Small intestine (tissue), 7 donors: ENCODE results near the gene CEP295NL. TPM values are rescaled to one million over a fixed set of nuclear protein-coding genes. Genes with fewer than 3 reads are reported as not detected.
A peak's percentile ranks its signal among the peaks of the same experiment; 100 is the strongest.
"Not testable (repeated sequence)": the region's sequence is repeated elsewhere in the genome, so short reads cannot be mapped to it uniquely, and the experiment has no call there.

ENCODE experiments used
- DNase-seq, 2 donors: peaks; one replicate each; pipeline versions ENCODE4 v3.0.0 to v3.0.0-alpha.2; 2013
- FAIRE-seq: peaks from 2 replicates; lab custom pipeline; 2012; peaks lifted over from hg19 to GRCh38; lab: Jason Lieb, UNC
- H3K27ac ChIP-seq, 3 donors: one replicate each; pipeline ENCODE4 v1.5.1; 2013; ENCODE audit warnings: low read length in 2 of 3, mild to moderate bottlenecking in 2 of 3, control low read depth in 1 of 3, inconsistent platforms in 1 of 3, low read depth in 1 of 3, moderate library complexity in 1 of 3
- H3K27me3 ChIP-seq, 3 donors: one replicate each; pipeline ENCODE4 v1.6.1; 2013; ENCODE audit warnings: low read length in 3 of 3, inconsistent platforms in 1 of 3; ENCODE audit not compliant: control insufficient read depth in 3 of 3, insufficient read depth in 3 of 3
- H3K36me3 ChIP-seq, 3 donors: one replicate each; pipeline ENCODE4 v1.6.1; 2013; ENCODE audit warnings: low read length in 3 of 3, inconsistent platforms in 1 of 3, low read depth in 1 of 3, mild to moderate bottlenecking in 1 of 3, moderate library complexity in 1 of 3; ENCODE audit not compliant: control insufficient read depth in 3 of 3, insufficient read depth in 2 of 3
- H3K4me1 ChIP-seq, 3 donors: one replicate each; pipeline ENCODE4 v1.6.1; 2013; ENCODE audit warnings: low read length in 2 of 3, inconsistent platforms in 1 of 3, low read depth in 1 of 3, mild to moderate bottlenecking in 1 of 3, moderate library complexity in 1 of 3; ENCODE audit not compliant: control insufficient read depth in 3 of 3, insufficient read depth in 2 of 3
- H3K4me3 ChIP-seq, 3 donors: one replicate each; pipeline ENCODE4 v1.5.1; 2013; ENCODE audit warnings: low read length in 3 of 3, control low read depth in 1 of 3, inconsistent platforms in 1 of 3, low read depth in 1 of 3, mild to moderate bottlenecking in 1 of 3, moderate library complexity in 1 of 3
- H3K9me3 ChIP-seq, 2 donors: one replicate each; pipeline ENCODE4 v1.6.1; 2013; ENCODE audit warnings: low read depth in 1 of 2, low read length in 1 of 2; ENCODE audit not compliant: control insufficient read depth in 2 of 2, insufficient read depth in 1 of 2
- WGBS, 3 donors: extraction: QIAGEN DNeasy Blood & Tissue Kit; methylation state at CpG; one replicate each; pipeline ENCODE4 v1.1.7; 2013; 5-methylcytosine and 5-hydroxymethylcytosine counted together
- polyA plus RNA-seq, 4 donors: library from polyadenylated mRNA; stranded (reverse) in 3 of 4; unstranded in 1 of 4; fragments of 200-250 nt in 3 of 4; fragments of 120-200 nt in 1 of 4; gene quantifications; one replicate each; pipeline versions ENCODE4 v1.2.1 to v1.2.3, GENCODE V29; 2013
- donor health status: healthy with polysubstance abuse.
- donor health status: control.
- donor health status: control.
- donor health status: Bipolar disorder and iron deficiency.
- donor health status: healthy.

Gene CEP295NL
- polyA plus RNA-seq, 4 donors: 0.25 to 0.28 TPM; not detected in 2

DNA sequence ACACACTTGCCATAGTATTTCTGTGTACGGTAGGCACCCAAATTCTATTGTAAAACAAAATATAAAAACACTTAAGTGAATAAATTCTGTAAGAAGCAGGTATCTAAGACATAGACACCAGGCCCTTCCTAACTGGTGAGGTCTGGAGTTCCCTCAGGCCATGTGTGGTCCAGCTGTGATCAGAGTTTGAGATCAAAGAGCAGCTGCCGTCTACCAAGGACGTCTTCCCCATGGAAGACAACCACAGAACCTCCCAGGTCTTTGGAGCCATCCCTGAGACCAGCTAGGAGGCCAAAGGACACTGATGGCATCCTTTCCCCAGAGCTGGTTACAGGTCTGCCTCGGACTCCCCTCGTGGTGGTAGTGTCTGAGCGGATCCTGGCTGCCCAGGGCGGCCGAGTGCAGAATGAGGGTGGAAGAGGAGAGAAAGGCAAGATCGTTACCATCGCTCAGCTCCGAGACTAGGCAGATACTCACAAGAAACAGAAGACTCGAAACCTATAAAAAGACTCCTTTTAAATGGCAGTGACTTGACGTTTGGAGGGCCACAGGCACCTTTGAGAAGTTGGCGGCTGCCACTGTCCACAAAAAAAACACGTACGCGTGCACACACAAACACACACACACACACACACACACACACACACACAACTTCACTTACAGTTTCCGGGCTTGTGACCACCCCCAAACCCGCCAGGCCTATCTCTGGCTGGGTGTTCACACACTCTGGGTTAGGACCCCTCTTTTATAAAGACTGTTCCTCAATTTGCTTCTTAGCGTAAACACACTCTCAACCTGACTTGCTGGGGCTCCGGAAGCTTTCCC lies 14.7 kb upstream of the CEP295NL start:
- WGBS, 3 donors: 71 to 82% (median 78%) methylated on average over 21 of the region's 21 CpGs
- Histone ChIP-seq H3K4me3 (no peak overlapping the region), H3K27ac (peak overlapping the region in 1 of 3 donors; percentile 40)

DNA sequence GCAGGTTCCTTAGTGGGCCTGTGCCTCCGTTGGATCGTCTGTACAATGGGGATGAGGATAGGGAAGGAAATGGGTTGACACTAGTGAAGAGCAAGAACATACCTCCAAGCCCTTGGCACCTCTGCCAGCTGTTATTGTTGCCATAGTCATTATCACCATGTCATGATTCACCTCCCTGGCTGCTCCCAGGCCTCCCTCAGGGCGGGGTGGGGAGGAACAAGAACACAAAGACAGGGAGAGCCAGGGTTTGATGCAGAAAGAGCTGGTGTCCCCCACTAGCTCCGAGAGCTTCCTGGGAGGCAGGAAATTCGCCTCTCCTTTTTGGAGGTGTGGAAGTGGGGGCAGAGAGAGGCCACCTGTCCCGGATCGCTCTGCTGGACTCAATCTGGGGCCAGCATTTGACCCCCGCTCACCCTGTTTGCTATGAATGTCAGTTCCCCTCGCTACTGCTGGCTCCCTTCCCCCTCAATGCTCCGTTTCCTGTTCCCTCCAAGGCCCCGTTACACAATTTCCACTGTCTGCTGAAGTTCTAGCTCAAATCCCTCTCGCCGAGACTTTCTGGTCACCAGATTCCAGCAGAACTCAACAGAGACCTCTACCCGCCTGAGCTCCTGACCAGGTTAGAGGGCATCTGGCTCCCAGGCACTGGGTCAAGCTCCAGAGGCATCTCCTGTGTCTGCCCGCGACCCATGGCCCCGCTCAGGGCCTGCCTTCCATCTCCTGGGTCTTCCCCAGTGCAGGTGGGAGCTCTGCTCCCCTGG lies 13.1 kb upstream of the CEP295NL start:
- FAIRE-seq: no peak
- peaks cover 0 to 24% (median 12%) of the 10 kb centered on the region in 3 donors for H3K4me1 ChIP-seq
- peaks cover 0 to 38% (median 0%) of the 10 kb centered on the region in 3 donors for H3K36me3 ChIP-seq
- no peaks in the 10 kb centered on the region for H3K27me3 ChIP-seq
- peak overlapping the region; percentile 17 to 86 (median 28) for H3K27ac ChIP-seq
- H3K9me3 ChIP-seq: no peaks in the 10 kb centered on the region
- WGBS, 3 donors: 51 to 74% (median 72%) methylated on average over 16 to 17 of the region's 17 CpGs
- no peak overlapping the region for H3K4me3 ChIP-seq
- DNase-seq: peak in 1 of 2 donors; percentile 73

More for the DNA sequence above, 14.7 kb upstream of the CEP295NL start:
- Histone ChIP-seq H3K27me3 (no peaks in the 10 kb centered on the region), H3K9me3 (no peaks in the 10 kb centered on the region), H3K4me1 (peaks cover 0 to 26% (median 12%) of the 10 kb centered on the region in 3 donors), H3K36me3 (peaks cover 0 to 38% (median 0%) of the 10 kb centered on the region in 3 donors)
- FAIRE-seq: no peak
- no peak for DNase-seq

DNA sequence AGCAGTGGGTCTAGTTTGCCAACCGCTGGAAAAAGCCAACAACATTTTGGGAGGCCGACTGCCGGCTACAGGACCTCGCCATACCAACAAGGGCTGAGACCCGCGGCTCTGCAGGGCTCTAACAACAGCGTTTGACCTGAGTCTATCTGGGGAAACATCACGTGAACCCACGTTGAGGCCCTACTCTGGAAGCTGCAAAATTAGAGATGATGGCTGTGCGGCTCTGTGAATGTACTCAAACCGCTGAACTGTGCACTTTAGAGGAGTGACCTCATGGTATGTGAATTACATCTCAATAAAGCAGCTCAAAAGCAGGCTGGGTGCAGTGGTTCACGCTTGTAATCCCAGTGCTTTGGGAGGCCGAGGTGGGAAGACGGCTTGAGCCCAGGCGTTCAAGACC lies 10.1 kb upstream of the CEP295NL start:
- Histone ChIP-seq H3K36me3 (peaks cover 0 to 37% (median 0%) of the 10 kb centered on the region in 3 donors), H3K4me1 (peaks cover 0 to 10% (median 9%) of the 10 kb centered on the region in 3 donors), H3K9me3 (no peaks in the 10 kb centered on the region), H3K4me3 (no peak overlapping the region), H3K27ac (no peak overlapping the region), H3K27me3 (no peaks in the 10 kb centered on the region)
- FAIRE-seq (no peak), DNase-seq (no peak)
- 92 to 94% (median 93%) methylated on average over 15 of the region's 15 CpGs for WGBS, 3 donors

DNA sequence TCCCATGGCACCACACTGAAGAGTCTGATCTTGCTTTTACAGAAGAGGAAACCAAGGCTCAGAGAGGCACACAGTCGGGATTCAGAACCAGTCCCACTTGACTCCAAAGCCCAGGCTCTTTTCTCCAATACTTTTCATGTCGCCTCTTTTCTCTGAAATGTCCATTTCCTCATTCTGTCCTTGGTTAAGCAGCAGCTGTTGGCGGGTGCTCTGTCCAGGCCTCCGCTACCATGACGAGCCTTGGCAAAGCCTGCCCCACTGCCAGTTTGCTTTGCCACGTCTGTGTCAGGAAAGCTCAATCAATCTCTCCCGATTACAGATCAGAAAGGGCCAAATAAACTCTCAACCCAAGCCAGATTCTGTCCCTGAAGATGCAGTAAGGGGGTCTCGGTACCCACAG lies 9.1 kb upstream of the CEP295NL start:
- Histone ChIP-seq H3K27me3 (no peaks in the 10 kb centered on the region), H3K9me3 (no peaks in the 10 kb centered on the region), H3K36me3 (peaks cover 0 to 31% (median 0%) of the 10 kb centered on the region in 3 donors), H3K27ac (no peak overlapping the region), H3K4me1 (peaks cover 0 to 10% (median 9%) of the 10 kb centered on the region in 3 donors), H3K4me3 (no peak overlapping the region)
- DNase-seq (no peak), FAIRE-seq (no peak)
- WGBS, 3 donors: 85 to 93% (median 92%) methylated on average over 8 of the region's 8 CpGs

DNA sequence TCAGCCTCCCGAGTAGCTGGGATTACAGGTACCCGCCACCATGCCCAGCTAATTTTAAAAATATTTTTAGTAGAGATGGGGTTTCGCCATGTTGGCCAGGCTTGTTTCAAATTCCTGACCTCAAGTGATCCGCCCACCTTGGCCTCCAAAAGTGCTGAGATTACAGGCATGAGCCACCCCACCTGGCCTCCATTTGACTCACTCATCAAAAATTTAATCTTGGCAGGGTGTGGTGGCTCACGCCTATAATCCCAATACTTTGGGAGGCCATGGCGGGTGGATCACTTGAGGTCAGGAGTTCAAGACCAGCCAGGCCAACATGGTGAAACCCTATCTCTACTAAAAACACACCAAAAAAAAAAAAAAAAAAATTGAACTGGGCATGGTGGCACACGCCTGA lies 8.5 kb upstream of the CEP295NL start:
- FAIRE-seq: not testable (repeated sequence)

DNA sequence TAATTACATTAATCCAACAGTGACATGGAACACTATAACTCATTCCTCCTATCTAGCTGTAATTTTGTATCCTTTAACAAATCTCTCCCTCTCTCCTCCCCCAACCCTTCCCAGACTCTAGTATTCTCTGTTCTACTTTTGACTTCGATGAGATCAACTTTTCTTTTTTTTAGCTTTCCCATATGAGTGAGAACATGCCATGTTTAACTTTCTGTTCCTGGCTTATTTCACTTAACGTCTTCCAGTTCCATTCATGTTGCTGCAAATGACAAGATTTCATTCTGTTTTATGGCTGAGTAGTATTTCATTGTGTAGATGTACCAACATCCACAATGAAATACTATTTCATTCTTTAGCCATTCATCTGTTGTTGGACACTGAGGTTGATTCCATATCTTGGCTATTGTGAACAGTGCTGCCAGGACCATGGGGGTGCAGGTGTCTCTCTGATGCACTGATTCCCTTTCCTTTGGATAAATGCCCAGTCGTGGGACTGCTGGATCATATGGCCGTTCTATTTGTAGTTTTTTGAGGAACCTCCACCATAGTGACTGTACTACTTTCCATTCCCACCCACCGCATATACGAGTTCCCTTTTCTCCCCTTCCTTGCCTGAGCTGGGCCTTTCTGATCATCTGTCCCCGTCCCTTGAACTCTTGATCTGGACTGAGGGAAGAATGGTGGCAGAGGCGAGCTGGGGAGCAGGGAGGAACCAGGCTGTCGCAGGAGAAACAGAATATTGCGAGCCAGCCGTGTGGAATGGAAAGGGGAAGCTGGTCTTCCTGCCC lies 7.7 kb upstream of the CEP295NL start:
- H3K9me3 ChIP-seq: no peaks in the 10 kb centered on the region
- DNase-seq: no peak
- no peaks in the 10 kb centered on the region for H3K27me3 ChIP-seq
- H3K36me3 ChIP-seq: peaks cover 0 to 21% (median 0%) of the 10 kb centered on the region in 3 donors
- WGBS, 3 donors: 75 to 82% (median 81%) methylated on average over 11 of the region's 11 CpGs
- no peak overlapping the region for H3K4me3 ChIP-seq
- peaks cover 0 to under 1% (median 0%) of the 10 kb centered on the region in 3 donors for H3K4me1 ChIP-seq
- no peak overlapping the region for H3K27ac ChIP-seq
- no peak for FAIRE-seq

More for the DNA sequence above, 8.5 kb upstream of the CEP295NL start:
- H3K27ac ChIP-seq, H3K9me3 ChIP-seq, H3K4me1 ChIP-seq, DNase-seq, H3K27me3 ChIP-seq, H3K4me3 ChIP-seq: not testable (repeated sequence)
- 82 to 85% (median 83%) methylated on average over 7 of the region's 7 CpGs for WGBS, 3 donors
- H3K36me3 ChIP-seq: peaks cover 0 to 29% (median 0%) of the 10 kb centered on the region in 3 donors

DNA sequence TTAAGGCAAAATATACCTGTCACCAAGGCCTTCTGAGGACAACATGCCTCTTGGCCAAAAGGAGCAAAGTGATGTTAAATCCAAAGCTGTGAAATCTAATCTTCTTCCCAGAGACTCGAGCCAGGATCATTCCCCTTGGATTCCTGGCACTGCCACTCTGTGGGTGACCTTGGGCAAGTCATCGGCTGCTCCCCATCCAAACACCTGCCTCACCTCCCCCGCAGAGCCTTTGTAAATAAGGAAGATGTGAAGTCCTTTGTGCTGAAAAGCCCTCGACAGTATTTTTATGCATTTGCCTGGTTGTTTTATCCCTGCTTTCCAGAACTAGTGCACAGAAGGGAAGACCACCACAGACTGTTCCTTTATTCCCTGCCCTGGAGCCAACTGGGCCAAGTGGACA lies 5.4 kb upstream of the CEP295NL start:
- DNase-seq: no peak
- Histone ChIP-seq H3K27me3 (no peaks in the 10 kb centered on the region), H3K36me3 (peaks cover 0 to 30% (median 0%) of the 10 kb centered on the region in 3 donors), H3K9me3 (no peaks in the 10 kb centered on the region), H3K4me3 (no peak overlapping the region), H3K4me1 (peaks cover 0 to under 1% (median 0%) of the 10 kb centered on the region in 3 donors), H3K27ac (no peak overlapping the region)
- no peak for FAIRE-seq
- 15 to 55% (median 29%) methylated on average over 4 of the region's 4 CpGs for WGBS, 3 donors

DNA sequence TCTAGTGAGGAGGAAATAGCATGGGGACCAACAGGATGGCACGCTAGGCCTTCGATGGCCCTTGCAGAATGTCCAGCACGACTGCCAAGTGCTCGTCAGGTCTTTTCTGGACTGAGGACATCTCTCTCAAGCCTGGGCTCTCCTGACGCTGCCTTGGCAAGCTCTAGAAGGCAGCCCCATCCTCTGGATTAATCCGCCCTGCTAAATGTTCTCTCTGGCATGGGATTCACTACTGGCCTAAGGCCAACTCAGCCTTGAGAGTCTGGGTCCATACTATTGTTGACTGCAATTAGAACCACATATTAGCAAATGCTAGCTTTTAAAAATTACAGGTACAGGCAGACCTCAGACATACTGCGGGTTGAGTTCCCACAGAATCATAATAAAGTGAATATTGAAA lies 2.5 kb upstream of the CEP295NL start:
- H3K9me3 ChIP-seq: no peaks in the 10 kb centered on the region
- peaks cover 0 to 14% (median 0%) of the 10 kb centered on the region in 3 donors for H3K4me1 ChIP-seq
- H3K36me3 ChIP-seq: peaks cover 0 to 40% (median 0%) of the 10 kb centered on the region in 3 donors
- FAIRE-seq (no peak), DNase-seq (no peak)
- 80 to 93% (median 90%) methylated on average over 7 of the region's 7 CpGs for WGBS, 3 donors
- no peak overlapping the region for H3K4me3 ChIP-seq
- H3K27me3 ChIP-seq: no peaks in the 10 kb centered on the region
- H3K27ac ChIP-seq: no peak overlapping the region
